DND-41 (cell line): ENCODE data around the gene PHRF1.

ENCODE experiments used
- ATAC-seq: fragments of 200-7000 bp; cut with Tn5 transposase; 3 replicates; pipeline ENCODE4 v1.9.1; 2021; ENCODE audit warnings: low read depth; ENCODE audit not compliant: insufficient read depth
- DNase-seq: peaks from one replicate; pipeline ENCODE4 v3.0.0-alpha.2; 2020
- H2AFZ ChIP-seq: 2 replicates; pipeline ENCODE4 v1.6.0; 2012; ENCODE audit warnings: low read depth, low read length
- H3K27ac ChIP-seq: 2 replicates; pipeline ENCODE4 v1.5.1; 2012; ENCODE audit warnings: low read length, inconsistent platforms
- H3K27me3 ChIP-seq: fragments of 200-600 bp; sonication (generic); 2 replicates; pipeline ENCODE4 v1.6.0; 2012; ENCODE audit warnings: low read length, mild to moderate bottlenecking, inconsistent platforms; ENCODE audit not compliant: insufficient read depth, poor library complexity
- H3K36me3 ChIP-seq: 2 replicates; pipeline ENCODE4 v1.5.1; 2012; ENCODE audit warnings: low read length, inconsistent platforms; ENCODE audit not compliant: insufficient read depth
- H3K4me1 ChIP-seq: 2 replicates; pipeline ENCODE4 v1.5.1; 2012; ENCODE audit warnings: mild to moderate bottlenecking, low read length; ENCODE audit not compliant: insufficient read depth
- H3K4me2 ChIP-seq: 2 replicates; pipeline ENCODE4 v1.6.0; 2012; ENCODE audit warnings: mild to moderate bottlenecking, moderate library complexity, low read length, inconsistent platforms; ENCODE audit not compliant: insufficient read depth
- H3K4me3 ChIP-seq, 2 experiments: fragments of 200-600 bp in 1 of 2; shearing (Covaris generic) in 1 of 2; 2 replicates each; pipeline ENCODE4 v1.5.1; 2012 to 2016; ENCODE audit warnings: inconsistent platforms in 2 of 2, low read length in 2 of 2, mild to moderate bottlenecking in 2 of 2, low read depth in 1 of 2, moderate library complexity in 1 of 2
- H3K79me2 ChIP-seq: 2 replicates; pipeline ENCODE4 v1.6.0; 2012; ENCODE audit warnings: low read length, inconsistent platforms; ENCODE audit not compliant: insufficient read depth
- H3K9ac ChIP-seq: 2 replicates; pipeline ENCODE4 v1.6.0; 2012; ENCODE audit warnings: low read depth, mild to moderate bottlenecking, inconsistent platforms, low read length, moderate library complexity
- H3K9me3 ChIP-seq: 2 replicates; pipeline ENCODE4 v1.5.1; 2012; ENCODE audit warnings: low read length, moderate library complexity, mild to moderate bottlenecking, inconsistent platforms; ENCODE audit not compliant: insufficient read depth, severe bottlenecking
- H4K20me1 ChIP-seq: 2 replicates; pipeline ENCODE4 v1.6.0; 2012; ENCODE audit warnings: low read length; ENCODE audit not compliant: insufficient read depth
- CTCF ChIP-seq: IDR thresholded peaks from 2 replicates; pipeline ENCODE4 v1.5.1; 2012; ENCODE audit warnings: borderline replicate concordance, low read length, moderate library complexity, mild to moderate bottlenecking; ENCODE audit not compliant: poor library complexity, severe bottlenecking; ENCODE audit errors: extremely low read depth
- EZH2 ChIP-seq: IDR thresholded peaks from 3 replicates; pipeline ENCODE4 v1.6.1; 2012; ENCODE audit warnings: borderline replicate concordance, low read depth, mild to moderate bottlenecking, moderate library complexity, low read length, inconsistent platforms; ENCODE audit not compliant: severe bottlenecking

Gene PHRF1

GRCh38 chr11:562046-562645 is 14.1 kb upstream of the PHRF1 start:
- peak overlapping the region in 1 of 2 experiments; percentile 86; a peak in 2 of 4 replicates for H3K4me3 ChIP-seq

GRCh38 chr11:563066-563811 is 13.0 kb upstream of the PHRF1 start:
- Histone ChIP-seq H3K4me1 (peaks cover 47% of the 10 kb centered on the region), H4K20me1 (peaks cover 43% of the 10 kb centered on the region), H3K4me3 (no peak overlapping the region), H2AFZ (no peak overlapping the region), H3K9me3 (no peaks in the 10 kb centered on the region), H3K27ac (no peak overlapping the region), H3K36me3 (peaks cover 41% of the 10 kb centered on the region), H3K4me2 (no peak overlapping the region), H3K9ac (no peak overlapping the region), H3K79me2 (peaks cover 20% of the 10 kb centered on the region), H3K27me3 (no peaks in the 10 kb centered on the region)
- no peak for TF ChIP-seq EZH2
- no peak for TF ChIP-seq CTCF
- DNase-seq (no peak), ATAC-seq (no peak)

More at GRCh38 chr11:562046-562645, 14.1 kb upstream of the PHRF1 start:
- no peaks in the 10 kb centered on the region for H3K9me3 ChIP-seq
- no peak overlapping the region for H3K27ac ChIP-seq
- H3K27me3 ChIP-seq: no peaks in the 10 kb centered on the region
- H3K4me1 ChIP-seq: peaks cover 38% of the 10 kb centered on the region
- peaks cover 12% of the 10 kb centered on the region for H3K79me2 ChIP-seq
- peaks cover 33% of the 10 kb centered on the region for H3K36me3 ChIP-seq
- no peak for DNase-seq
- no peak for ATAC-seq
- peak overlapping the region; percentile 89 for H3K4me2 ChIP-seq
- H4K20me1 ChIP-seq: peaks cover 39% of the 10 kb centered on the region
- peak overlapping the region; percentile 82; the same call in 1 of the 2 replicates for H3K9ac ChIP-seq
- TF ChIP-seq CTCF: no peak
- TF ChIP-seq EZH2: no peak
- no peak overlapping the region for H2AFZ ChIP-seq

GRCh38 chr11:563812-564578 is 12.3 kb upstream of the PHRF1 start:
- no peak for DNase-seq
- peaks cover 49% of the 10 kb centered on the region for H3K4me1 ChIP-seq
- no peak for ATAC-seq
- peaks cover 43% of the 10 kb centered on the region for H4K20me1 ChIP-seq
- no peak overlapping the region for H2AFZ ChIP-seq
- no peak overlapping the region for H3K4me3 ChIP-seq
- TF ChIP-seq EZH2 (no peak), CTCF (no peak)
- no peak overlapping the region for H3K4me2 ChIP-seq
- H3K27ac ChIP-seq: no peak overlapping the region
- peaks cover 44% of the 10 kb centered on the region for H3K36me3 ChIP-seq
- H3K79me2 ChIP-seq: peaks cover 20% of the 10 kb centered on the region
- H3K9ac ChIP-seq: no peak overlapping the region
- H3K27me3 ChIP-seq: no peaks in the 10 kb centered on the region
- no peaks in the 10 kb centered on the region for H3K9me3 ChIP-seq
